NCI-H1694 (cell line): ENCODE results near the gene GPR137B.
"Not testable (repeated sequence)": the region's sequence is repeated elsewhere in the genome, so short reads cannot be mapped to it uniquely, and the experiment has no call there.

Experiments used
- DNase-seq: peaks from one replicate; lab custom pipeline; 2025; lab: John Stamatoyannopoulos, UW

Gene GPR137B

GRCh38 chr1:236142253-236143103 lies at the start of gene GPR137B:
Gene GPR137B (plus strand): TSS chr1:236142539. CDS start chr1:236142623, 84 bp downstream.
- DNase-seq, result peak; percentile 11

- DNase-seq, result no peak
Measured at GRCh38 chr1:236092899-236093298, 49.4 kb upstream of the GPR137B start.

GRCh38 chr1:236095705-236096520 lies 46.4 kb upstream of the GPR137B start:
- no peak for DNase-seq

GRCh38 chr1:236096660-236097482 lies 45.5 kb upstream of the GPR137B start:
- DNase-seq, result not testable (repeated sequence)

GRCh38 chr1:236098267-236098666 lies 44.1 kb upstream of the GPR137B start:
- no peak for DNase-seq

- DNase-seq, result no peak
Measured at GRCh38 chr1:236099355-236099974, 42.9 kb upstream of the GPR137B start.

GRCh38 chr1:236100799-236101198 lies 41.5 kb upstream of the GPR137B start:
- DNase-seq, result no peak

GRCh38 chr1:236101233-236102200 lies 40.8 kb upstream of the GPR137B start:
- DNase-seq, result no peak

GRCh38 chr1:236102611-236103010 lies 39.7 kb upstream of the GPR137B start:
- no peak for DNase-seq

- no peak for DNase-seq
Measured at GRCh38 chr1:236103059-236103458, 39.3 kb upstream of the GPR137B start.

GRCh38 chr1:236103646-236104218 lies 38.6 kb upstream of the GPR137B start:
- peak; percentile 67 for DNase-seq

- DNase-seq, result no peak
Measured at GRCh38 chr1:236107121-236107907, 35.0 kb upstream of the GPR137B start.

- DNase-seq, result no peak
Measured at GRCh38 chr1:236108027-236108648, 34.2 kb upstream of the GPR137B start.

- DNase-seq, result no peak
Measured at GRCh38 chr1:236110137-236110536, 32.2 kb upstream of the GPR137B start.

GRCh38 chr1:236111527-236112331 lies 30.6 kb upstream of the GPR137B start:
- no peak for DNase-seq

- no peak for DNase-seq
Measured at GRCh38 chr1:236112332-236112627, 30.1 kb upstream of the GPR137B start.

- no peak for DNase-seq
Measured at GRCh38 chr1:236113324-236114032, 28.9 kb upstream of the GPR137B start.
